GM12872 (cell line): ENCODE measurements around the gene SLC39A8.

Source experiments
- TF ChIP-seq, protein P1 (sequence below): IDR thresholded peaks from 3 replicates; pipeline ENCODE4 v1.5.1; 2011; ENCODE audit warnings: low read depth, mild to moderate bottlenecking, low read length, moderate library complexity; ENCODE audit not compliant: insufficient read depth

Gene SLC39A8

DNA sequence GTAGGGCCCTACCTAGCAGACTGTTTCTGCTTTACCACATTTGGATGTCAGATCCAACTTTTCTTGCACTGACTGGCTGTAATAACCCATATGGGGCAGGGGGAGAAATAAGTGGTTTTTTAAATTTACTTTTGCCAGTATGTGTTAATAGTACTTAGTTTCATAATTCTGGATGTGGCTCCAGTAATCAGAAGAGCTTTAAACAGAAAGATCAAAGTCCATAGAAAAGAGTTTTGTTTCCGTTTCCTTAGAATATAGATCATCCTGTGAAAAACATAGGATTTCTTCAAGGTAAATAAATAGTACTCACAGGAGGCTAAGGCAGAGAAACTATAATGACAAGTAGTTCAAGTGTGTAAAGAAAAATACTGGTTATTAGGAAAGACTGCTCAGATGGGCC, 85.6 kb downstream of the SLC39A8 start:
- TF ChIP-seq, protein P1, sequence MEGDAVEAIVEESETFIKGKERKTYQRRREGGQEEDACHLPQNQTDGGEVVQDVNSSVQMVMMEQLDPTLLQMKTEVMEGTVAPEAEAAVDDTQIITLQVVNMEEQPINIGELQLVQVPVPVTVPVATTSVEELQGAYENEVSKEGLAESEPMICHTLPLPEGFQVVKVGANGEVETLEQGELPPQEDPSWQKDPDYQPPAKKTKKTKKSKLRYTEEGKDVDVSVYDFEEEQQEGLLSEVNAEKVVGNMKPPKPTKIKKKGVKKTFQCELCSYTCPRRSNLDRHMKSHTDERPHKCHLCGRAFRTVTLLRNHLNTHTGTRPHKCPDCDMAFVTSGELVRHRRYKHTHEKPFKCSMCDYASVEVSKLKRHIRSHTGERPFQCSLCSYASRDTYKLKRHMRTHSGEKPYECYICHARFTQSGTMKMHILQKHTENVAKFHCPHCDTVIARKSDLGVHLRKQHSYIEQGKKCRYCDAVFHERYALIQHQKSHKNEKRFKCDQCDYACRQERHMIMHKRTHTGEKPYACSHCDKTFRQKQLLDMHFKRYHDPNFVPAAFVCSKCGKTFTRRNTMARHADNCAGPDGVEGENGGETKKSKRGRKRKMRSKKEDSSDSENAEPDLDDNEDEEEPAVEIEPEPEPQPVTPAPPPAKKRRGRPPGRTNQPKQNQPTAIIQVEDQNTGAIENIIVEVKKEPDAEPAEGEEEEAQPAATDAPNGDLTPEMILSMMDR = no peak

DNA sequence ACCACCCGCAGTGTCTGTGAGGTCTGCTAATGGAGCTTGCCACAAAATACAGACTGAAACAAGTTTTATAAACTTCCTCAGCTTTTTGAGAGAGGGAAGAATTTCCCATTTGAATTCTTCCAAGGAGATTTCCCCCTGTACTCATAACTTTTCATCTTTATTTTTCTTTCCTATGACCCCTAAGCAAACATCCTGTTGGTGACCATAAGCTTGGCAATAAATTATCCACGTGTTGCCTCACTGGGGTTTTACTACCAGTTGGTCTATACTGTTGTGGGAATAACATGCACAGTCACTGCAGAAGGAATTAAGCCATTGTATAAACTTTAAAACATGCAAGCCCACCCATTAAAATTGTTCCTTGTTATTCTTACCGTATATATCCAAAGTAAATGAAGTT, 86.2 kb downstream of the SLC39A8 start:
- TF ChIP-seq, protein P1 = no peak

DNA sequence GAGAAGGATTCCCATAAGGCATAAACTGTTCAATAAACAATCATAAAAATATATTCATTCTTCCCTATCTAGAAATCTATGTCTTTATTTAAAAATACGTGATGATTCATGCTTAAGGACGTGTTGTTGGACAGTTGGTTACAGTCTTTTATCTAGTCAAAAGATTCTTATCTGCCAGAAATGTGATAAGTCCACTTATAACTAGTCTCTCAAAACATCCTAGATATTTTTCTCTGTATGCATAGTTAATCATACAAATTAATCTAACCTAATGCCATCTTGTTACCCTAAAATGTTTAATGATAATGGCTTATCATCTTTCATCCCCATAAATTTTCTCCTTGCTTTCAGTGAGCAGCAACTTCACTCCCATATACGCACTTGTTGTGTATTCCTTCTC, 89.0 kb downstream of the SLC39A8 start:
- TF ChIP-seq, protein P1 = no peak

DNA sequence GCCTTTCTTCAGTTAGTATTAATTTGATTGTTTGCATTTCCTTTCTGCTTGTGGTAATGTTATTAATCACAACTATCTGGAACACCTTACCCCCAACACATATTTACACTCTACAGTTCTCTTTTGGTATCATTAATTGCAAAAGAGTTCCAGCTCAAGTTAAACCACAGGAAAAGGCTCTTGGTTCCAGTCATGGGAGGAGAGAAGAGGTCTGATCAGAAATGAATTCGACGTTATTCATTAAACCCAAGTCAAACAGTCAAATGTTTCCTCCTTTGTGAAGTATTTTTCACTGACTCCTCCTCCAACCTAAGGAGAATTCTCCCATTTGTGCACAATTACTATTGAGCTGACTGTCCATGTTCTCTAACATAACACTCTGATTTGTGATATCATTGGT, 91.4 kb downstream of the SLC39A8 start:
- TF ChIP-seq, protein P1 = no peak

DNA sequence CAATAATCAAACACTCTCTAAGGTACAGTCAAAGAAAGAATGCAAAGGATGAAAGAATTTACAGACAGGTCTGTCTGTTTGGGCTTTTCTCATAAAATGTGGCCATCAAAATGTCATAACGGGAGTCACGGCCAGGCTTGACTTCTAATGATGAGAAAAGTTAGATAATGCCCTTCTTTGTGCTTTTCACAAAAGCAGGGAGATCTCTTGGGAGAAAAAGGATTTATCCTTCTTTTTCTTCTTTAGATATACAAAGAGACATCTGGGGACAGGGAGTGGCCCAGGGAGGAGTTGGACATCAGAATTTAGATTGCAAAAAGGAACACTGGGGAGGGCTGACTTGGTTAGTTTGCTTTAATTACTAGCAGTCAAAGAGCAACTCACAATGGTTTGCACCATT, 93.1 kb downstream of the SLC39A8 start:
- TF ChIP-seq, protein P1 = no peak

DNA sequence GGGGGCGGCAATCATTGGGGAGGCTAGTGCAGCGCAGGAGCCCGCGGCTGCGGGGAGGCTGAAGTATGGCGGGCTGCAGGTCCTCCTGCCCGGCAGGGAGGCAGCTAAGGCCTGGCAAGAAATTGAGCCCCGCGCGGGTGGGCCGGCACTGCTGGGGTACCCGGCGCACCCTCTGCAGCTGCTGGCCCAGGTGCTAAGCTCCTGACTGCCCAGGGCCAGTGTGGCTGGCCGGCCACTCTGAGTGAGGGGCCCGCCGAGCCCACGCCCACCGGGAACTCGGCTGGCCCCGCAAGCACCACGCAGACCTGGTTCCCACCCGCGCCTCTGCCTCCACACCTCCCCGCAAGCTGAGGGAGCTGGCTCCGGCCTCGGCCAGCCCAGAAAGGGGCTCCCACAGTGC, 94.9 kb downstream of the SLC39A8 start:
- TF ChIP-seq, protein P1 = no peak

DNA sequence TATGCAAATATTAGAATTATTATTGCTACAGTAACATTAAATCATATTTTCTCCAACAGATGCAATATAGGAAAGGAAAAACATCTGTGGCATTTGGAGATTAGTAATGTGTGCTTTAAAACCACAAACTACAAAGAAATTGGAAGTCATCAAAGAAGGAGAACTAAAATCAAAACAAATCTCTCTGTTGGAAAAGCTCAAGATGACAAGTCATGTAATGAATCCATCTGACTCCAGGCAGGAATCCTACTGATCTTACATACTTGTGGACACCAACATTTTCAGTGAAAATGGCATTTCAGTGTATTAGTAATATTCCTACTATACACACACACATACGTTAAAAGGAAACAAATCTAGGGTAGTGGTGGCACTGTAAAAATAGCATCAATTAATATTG, 98.2 kb downstream of the SLC39A8 start:
- TF ChIP-seq, protein P1 = no peak

DNA sequence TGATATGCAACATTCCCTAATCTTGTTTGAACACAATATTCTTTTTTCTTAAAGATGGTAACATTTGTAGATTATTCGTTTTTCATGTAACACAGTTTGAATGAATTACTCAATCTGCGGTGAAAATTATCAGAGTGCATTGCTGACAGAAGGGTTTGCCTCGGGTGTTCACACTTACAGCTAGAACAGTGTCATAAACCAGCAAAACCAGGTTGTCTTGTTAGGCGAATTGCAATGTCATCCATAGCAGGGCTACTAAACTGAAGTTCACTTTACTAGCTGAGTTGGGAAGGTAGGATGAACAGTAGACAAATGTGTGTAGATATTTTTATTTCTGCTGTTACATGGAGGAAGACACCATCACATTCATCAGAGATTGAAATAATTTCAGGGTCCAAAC, 98.9 kb downstream of the SLC39A8 start:
- TF ChIP-seq, protein P1 = no peak
